GM19438 (cell line): ENCODE measurements around the gene ATXN7L1.
"Not testable (repeated sequence)": the region's sequence is repeated elsewhere in the genome, so short reads cannot be mapped to it uniquely, and the experiment has no call there.

Source experiments
- ATAC-seq: cut with Tn5 transposase; IDR thresholded peaks from one replicate; pipeline ENCODE4 v1.9.1; 2021; ENCODE audit warnings: low read depth; ENCODE audit not compliant: unreplicated experiment

The ATXN7L1 gene

GRCh38 chr7:105600720-105601550 lies 275.5 kb downstream of the ATXN7L1 start:
- no peak for ATAC-seq

- ATAC-seq, result no peak
Observed at GRCh38 chr7:105599551-105599950, 276.8 kb downstream of the ATXN7L1 start.

GRCh38 chr7:105599080-105599479 lies 277.3 kb downstream of the ATXN7L1 start:
- not testable (repeated sequence) for ATAC-seq

GRCh38 chr7:105596866-105597265 lies 279.5 kb downstream of the ATXN7L1 start:
- no peak for ATAC-seq

GRCh38 chr7:105594034-105594433 lies 282.4 kb downstream of the ATXN7L1 start:
- ATAC-seq, result no peak

GRCh38 chr7:105591522-105591921 lies 284.9 kb downstream of the ATXN7L1 start:
- no peak for ATAC-seq

- no peak for ATAC-seq
Observed at GRCh38 chr7:105590793-105591192, 285.6 kb downstream of the ATXN7L1 start.

- peak; percentile 71 for ATAC-seq
Observed at GRCh38 chr7:105589356-105590077, 286.9 kb downstream of the ATXN7L1 start.

- no peak for ATAC-seq
Observed at GRCh38 chr7:105587909-105588635, 288.3 kb downstream of the ATXN7L1 start.

- ATAC-seq, result no peak
Observed at GRCh38 chr7:105585850-105586500, 290.4 kb downstream of the ATXN7L1 start.

- no peak for ATAC-seq
Observed at GRCh38 chr7:105584165-105584564, 292.2 kb downstream of the ATXN7L1 start.

- ATAC-seq, result no peak
Observed at GRCh38 chr7:105583061-105583460, 293.3 kb downstream of the ATXN7L1 start.

GRCh38 chr7:105581066-105581811 lies 295.2 kb downstream of the ATXN7L1 start, which contains the start of gene EFCAB10:
TSS of gene EFCAB10 (minus strand) at chr7:105581493. CDS start at chr7:105581463, 30 bp downstream.
- ATAC-seq, result peak; percentile 88

- ATAC-seq, result no peak
Observed at GRCh38 chr7:105580022-105580740, 296.2 kb downstream of the ATXN7L1 start.

GRCh38 chr7:105578496-105578895 lies 297.9 kb downstream of the ATXN7L1 start:
- no peak for ATAC-seq

- no peak for ATAC-seq
Observed at GRCh38 chr7:105577251-105577650, 299.1 kb downstream of the ATXN7L1 start.

GRCh38 chr7:105571891-105572290 lies 304.5 kb downstream of the ATXN7L1 start:
- ATAC-seq, result no peak

- ATAC-seq, result no peak
Observed at GRCh38 chr7:105567821-105568220, 308.6 kb downstream of the ATXN7L1 start.

GRCh38 chr7:105567024-105567423 lies 309.4 kb downstream of the ATXN7L1 start:
- ATAC-seq, result no peak
